Lung (tissue), 12 donors: ENCODE results near the gene ZNF185. TPM values are rescaled to one million over a fixed set of nuclear protein-coding genes. Genes with fewer than 3 reads are reported as not detected.

Experiments
- ATAC-seq: fragments of 200-7000 bp; cut with Tn5 transposase; one replicate; pipeline ENCODE4 v1.9.1; 2020; ENCODE audit warnings: moderate number of reproducible peaks; ENCODE audit not compliant: insufficient read depth, low FRiP score
- DNase-seq, 3 donors: peaks; one replicate each; pipeline ENCODE4 v3.0.0-alpha.2; 2013 to 2017
- H3K27ac ChIP-seq, 2 donors: one replicate each; pipeline ENCODE4 v1.5.1; 2013; ENCODE audit warnings: mild to moderate bottlenecking in 2 of 2, moderate library complexity in 2 of 2, control low read depth in 1 of 2, inconsistent platforms in 1 of 2, low read depth in 1 of 2, low read length in 1 of 2
- H3K27me3 ChIP-seq, 3 donors: one replicate each; pipeline ENCODE4 v1.5.1; 2013; ENCODE audit warnings: low read length in 2 of 3; ENCODE audit not compliant: control insufficient read depth in 3 of 3, insufficient read depth in 3 of 3
- H3K36me3 ChIP-seq, 4 donors: one replicate each; pipeline ENCODE4 v1.5.1; 2013; ENCODE audit warnings: low read length in 4 of 4, mild to moderate bottlenecking in 1 of 4, moderate library complexity in 1 of 4; ENCODE audit not compliant: control insufficient read depth in 4 of 4, insufficient read depth in 4 of 4
- H3K4me1 ChIP-seq, 5 donors: one replicate each; pipeline ENCODE4 v1.5.1; 2013; ENCODE audit warnings: low read length in 5 of 5, mild to moderate bottlenecking in 2 of 5, moderate library complexity in 1 of 5; ENCODE audit not compliant: control insufficient read depth in 5 of 5, insufficient read depth in 5 of 5
- H3K4me3 ChIP-seq: one replicate; pipeline ENCODE4 v1.5.1; 2013; ENCODE audit warnings: mild to moderate bottlenecking, control low read depth, moderate library complexity
- H3K9ac ChIP-seq, 2 donors: one replicate each; pipeline ENCODE4 v1.5.1; 2013; ENCODE audit warnings: low read length in 2 of 2, control low read depth in 1 of 2; ENCODE audit not compliant: insufficient read depth in 1 of 2
- H3K9me3 ChIP-seq, 4 donors: one replicate each; pipeline ENCODE4 v1.5.1; 2013; ENCODE audit warnings: low read length in 3 of 4, mild to moderate bottlenecking in 1 of 4, moderate library complexity in 1 of 4; ENCODE audit not compliant: control insufficient read depth in 4 of 4, insufficient read depth in 3 of 4
- WGBS, 2 donors: extraction: QIAGEN DNeasy Blood & Tissue Kit; methylation state at CpG; one replicate each; pipeline ENCODE4 v1.1.7; 2013; 5-methylcytosine and 5-hydroxymethylcytosine counted together
- polyA plus RNA-seq, 2 donors: library from polyadenylated mRNA; stranded (reverse); fragments of 200-250 nt; gene quantifications; one replicate each; pipeline ENCODE4 v1.2.1, GENCODE V29; 2013
- total RNA-seq, 2 donors: library from RNA; depleted of rRNA in 1 of 2; stranded (reverse); fragments of >200 nt in 1 of 2; gene quantifications; one replicate each; pipeline ENCODE4 v1.2.1, GENCODE V29; 2014 to 2021
- TF ChIP-seq, protein P1 (sequence below): IDR thresholded peaks from 2 replicates; pipeline ENCODE4 v1.5.1; 2012; ENCODE audit warnings: mild to moderate bottlenecking; ENCODE audit errors: control extremely low read depth, extremely low read depth
- donor health status: control.
- donor health status: control.
- donor health status: Bipolar disorder and iron deficiency.
- donor health status: healthy.
- donor health status: DM: yes; HTN: yes; CAD: no.

ZNF185 gene
- total and polyA plus RNA-seq, 4 donors, result 6.1 to 15.8 (median 10.7) TPM

DNA sequence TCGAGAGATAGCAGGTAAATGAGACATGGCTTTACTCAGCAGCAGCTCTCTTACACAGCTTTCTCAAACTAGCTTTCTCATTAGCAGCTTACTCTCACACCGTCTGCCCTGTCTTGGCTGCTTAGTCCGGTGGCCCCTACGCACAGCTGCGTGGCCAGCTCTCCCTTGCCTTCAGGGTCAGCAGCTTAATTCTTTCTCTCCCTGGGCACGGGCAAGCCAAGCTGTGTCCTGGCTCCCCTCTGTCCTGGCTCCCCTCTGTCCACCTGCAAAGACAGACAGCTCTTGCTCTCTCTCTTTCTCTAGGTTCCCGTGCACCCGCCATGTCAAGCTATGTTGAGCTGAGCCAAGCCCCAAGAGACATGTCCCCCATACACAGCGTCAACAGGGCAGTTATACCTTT lies 39.4 kb downstream of the ZNF185 start:
- DNase-seq (no peak), ATAC-seq (no peak)
- TF ChIP-seq, protein P1, sequence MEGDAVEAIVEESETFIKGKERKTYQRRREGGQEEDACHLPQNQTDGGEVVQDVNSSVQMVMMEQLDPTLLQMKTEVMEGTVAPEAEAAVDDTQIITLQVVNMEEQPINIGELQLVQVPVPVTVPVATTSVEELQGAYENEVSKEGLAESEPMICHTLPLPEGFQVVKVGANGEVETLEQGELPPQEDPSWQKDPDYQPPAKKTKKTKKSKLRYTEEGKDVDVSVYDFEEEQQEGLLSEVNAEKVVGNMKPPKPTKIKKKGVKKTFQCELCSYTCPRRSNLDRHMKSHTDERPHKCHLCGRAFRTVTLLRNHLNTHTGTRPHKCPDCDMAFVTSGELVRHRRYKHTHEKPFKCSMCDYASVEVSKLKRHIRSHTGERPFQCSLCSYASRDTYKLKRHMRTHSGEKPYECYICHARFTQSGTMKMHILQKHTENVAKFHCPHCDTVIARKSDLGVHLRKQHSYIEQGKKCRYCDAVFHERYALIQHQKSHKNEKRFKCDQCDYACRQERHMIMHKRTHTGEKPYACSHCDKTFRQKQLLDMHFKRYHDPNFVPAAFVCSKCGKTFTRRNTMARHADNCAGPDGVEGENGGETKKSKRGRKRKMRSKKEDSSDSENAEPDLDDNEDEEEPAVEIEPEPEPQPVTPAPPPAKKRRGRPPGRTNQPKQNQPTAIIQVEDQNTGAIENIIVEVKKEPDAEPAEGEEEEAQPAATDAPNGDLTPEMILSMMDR, result no peak
- H3K4me1 ChIP-seq, result peaks cover 0 to 10% (median 0%) of the 10 kb centered on the region in 5 donors
- no peaks in the 10 kb centered on the region for H3K27me3 ChIP-seq
- H3K9ac ChIP-seq, result no peak overlapping the region
- H3K36me3 ChIP-seq, result no peaks in the 10 kb centered on the region
- no peak overlapping the region for H3K27ac ChIP-seq
- WGBS, 2 donors, result 79 to 95% methylated on average over 8 to 9 of the region's 9 CpGs
- H3K4me3 ChIP-seq, result no peak overlapping the region
- peaks cover 0 to 3% (median 0%) of the 10 kb centered on the region in 4 donors for H3K9me3 ChIP-seq

DNA sequence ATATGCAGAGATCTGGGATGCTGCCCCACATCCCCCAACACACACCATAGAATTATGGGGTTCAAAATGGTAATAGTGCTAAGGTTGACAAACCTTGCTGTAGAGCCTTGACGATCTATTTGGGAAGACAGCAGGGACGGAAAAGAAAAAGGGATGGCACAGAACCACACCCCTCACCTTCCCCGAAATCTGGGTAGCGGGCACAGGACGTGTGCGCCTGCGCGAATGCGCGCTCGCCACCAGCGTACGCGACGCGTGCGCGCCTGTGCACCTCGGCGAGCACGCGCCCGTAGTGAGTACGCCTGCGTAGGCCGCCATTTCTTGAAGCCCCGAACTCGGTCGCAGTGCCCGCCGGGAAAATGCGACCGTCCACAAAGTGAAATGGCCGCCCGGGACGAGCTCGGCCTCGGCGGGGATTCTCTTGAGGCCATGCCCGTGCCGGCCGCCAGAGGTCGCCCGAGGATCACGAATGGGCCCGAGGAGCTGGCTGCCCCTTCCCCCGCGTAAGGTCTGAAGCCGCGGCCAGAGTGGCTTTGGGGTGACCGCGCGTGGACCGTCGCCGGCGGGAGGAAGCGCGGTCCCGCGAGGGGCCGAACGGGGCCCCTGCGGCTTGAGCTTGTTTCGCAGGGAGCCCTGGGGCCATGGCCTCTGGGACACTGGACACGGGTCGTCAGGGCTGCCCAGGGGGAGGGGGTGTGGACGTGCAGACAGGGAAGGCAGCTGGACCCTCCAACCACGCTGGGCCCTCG lies 43.6 kb downstream of the ZNF185 start:
- H3K9ac ChIP-seq, result peak overlapping the region; percentile 63 to 82
- ATAC-seq (peak; percentile 91), DNase-seq (peak; percentile 94 to 96 (median 95))
- H3K27ac ChIP-seq, result peak overlapping the region; percentile 71 to 86
- H3K9me3 ChIP-seq, result peaks cover 0 to 5% (median 1%) of the 10 kb centered on the region in 4 donors
- peak overlapping the region; percentile 24 for H3K4me3 ChIP-seq
- 1 to 29% methylated on average over 33 to 70 of the region's 70 CpGs for WGBS, 2 donors
- H3K27me3 ChIP-seq, result peaks cover 0 to 5% (median 0%) of the 10 kb centered on the region in 3 donors
- H3K4me1 ChIP-seq, result peaks cover 0 to 11% (median 0%) of the 10 kb centered on the region in 5 donors
- H3K36me3 ChIP-seq, result peaks cover 0 to 2% (median 0%) of the 10 kb centered on the region in 4 donors
- TF ChIP-seq, protein P1, result peak; percentile 59

DNA sequence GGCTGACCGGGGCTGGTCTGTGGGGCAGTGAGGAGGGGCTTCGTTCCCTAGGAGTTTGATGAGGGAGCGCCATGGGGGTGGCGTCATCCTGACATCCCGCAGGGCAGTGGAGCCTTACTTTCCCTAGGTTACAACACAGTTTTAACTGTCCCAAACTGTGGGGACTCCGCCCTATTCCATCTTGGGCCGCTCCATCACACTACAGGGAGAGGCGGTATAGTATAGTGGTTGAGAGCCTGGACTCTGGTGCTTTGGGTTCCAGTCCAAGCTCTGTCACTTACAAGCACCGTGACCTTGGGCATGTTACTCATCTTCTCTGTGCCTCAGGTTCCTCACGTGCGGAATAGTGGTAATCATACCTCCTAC lies 44.2 kb downstream of the ZNF185 start:
- Histone ChIP-seq H3K9ac (peak overlapping the region; percentile 19 to 63), H3K9me3 (peaks cover 0 to 5% (median 1%) of the 10 kb centered on the region in 4 donors), H3K4me1 (peaks cover 0 to 11% (median 0%) of the 10 kb centered on the region in 5 donors), H3K27me3 (peaks cover 0 to 5% (median 0%) of the 10 kb centered on the region in 3 donors), H3K27ac (peak overlapping the region; percentile 71 to 86), H3K36me3 (peaks cover 0 to 3% (median 0%) of the 10 kb centered on the region in 4 donors), H3K4me3 (no peak overlapping the region)
- no peak for DNase-seq
- ATAC-seq, result no peak
- TF ChIP-seq, protein P1, result no peak
- 57 to 74% methylated on average over 7 to 11 of the region's 11 CpGs for WGBS, 2 donors
